T-helper 1 cell treated with Interleukin-12 subunit alpha and Interleukin-12 subunit beta and Interleukin-4 antibody, amounts not matched to agents 30 ng/mL and 1 ng/mL, for 36 hours (primary cell): ENCODE results near the gene AFF3. TPM values are rescaled to one million over a fixed set of nuclear protein-coding genes. Genes with fewer than 3 reads are reported as not detected.

Source experiments
- intact Hi-C: fragments of 100-400 bp; cut with micrococcal nuclease; formaldehyde crosslinking; loops from one replicate; pipeline ENCODE4 v1.15.1; 2024
- total RNA-seq: library from RNA; stranded (reverse); gene quantifications from 2 replicates; pipeline ENCODE4 v1.2.3, GENCODE V29; 2022

Gene AFF3
- total RNA-seq, 1 donor from 2014 or later, result 1.2 TPM

DNA sequence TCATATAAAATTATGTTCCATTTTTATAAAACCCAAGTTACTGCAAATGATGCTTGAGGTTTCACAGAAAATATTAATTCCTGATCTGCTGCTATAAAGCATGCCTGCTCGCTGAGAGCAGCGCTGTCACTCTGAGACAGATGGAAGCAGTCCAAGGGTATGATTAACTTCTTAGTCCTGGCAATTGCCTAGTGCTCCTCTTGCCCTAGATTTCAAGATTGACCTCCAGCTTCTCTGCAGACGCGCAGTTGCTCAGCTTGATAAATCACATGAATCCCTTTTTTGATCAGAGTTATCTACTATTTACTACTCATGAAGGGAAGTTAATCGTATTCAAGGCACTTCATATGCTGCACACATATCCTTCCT is 498.0 kb downstream of the AFF3 start:
- intact Hi-C loops, result no loop called here

DNA sequence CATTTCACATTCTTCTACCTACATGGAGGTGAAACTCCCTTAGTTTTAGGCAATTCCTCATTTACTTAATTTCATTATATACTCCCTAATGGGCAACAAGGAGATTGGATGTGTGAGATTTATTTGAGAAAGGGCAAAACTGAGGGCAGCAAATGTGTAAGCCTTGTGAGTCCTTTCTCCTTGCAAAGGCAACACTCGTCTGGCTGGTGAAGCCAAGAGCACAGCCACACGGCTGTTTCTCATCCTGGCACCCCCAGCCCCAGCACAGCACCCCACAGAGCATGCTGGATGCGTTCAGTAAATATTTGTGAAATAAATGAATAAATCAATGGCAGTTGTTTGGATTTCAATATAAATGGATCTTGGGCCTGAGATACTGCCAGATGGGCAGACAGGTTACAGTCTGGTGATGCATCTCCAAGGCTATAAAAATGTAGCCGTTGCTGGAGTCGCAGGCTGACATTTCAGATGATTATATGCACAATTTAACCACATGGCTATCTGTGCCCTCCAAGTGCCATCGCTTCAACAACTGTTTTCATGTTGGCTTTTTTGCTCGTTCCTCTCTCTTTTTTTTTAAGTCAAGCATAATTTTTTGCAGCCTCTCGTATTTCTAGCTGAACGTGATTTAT is 498.5 kb downstream of the AFF3 start:
- intact Hi-C loops, result no loop called here

DNA sequence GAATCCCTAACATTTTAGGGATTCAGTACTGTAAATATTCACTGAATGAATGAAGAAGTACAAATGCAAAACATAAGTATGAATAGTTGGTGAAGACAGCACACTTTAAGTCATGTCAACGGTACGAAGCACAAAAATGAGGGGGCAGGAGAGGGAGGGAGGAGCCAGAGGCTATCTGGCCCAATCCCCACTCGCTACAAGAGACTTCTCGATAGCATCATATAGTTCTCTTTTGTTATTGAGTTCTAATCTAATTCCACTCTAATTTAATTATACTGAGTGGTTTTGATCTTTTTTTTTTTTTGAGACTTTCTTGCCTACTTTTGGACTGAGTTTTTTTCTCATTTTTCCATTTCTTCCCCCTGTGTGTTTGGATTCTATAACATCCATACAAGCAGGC is 500.4 kb downstream of the AFF3 start:
- intact Hi-C loops, result no loop called here

DNA sequence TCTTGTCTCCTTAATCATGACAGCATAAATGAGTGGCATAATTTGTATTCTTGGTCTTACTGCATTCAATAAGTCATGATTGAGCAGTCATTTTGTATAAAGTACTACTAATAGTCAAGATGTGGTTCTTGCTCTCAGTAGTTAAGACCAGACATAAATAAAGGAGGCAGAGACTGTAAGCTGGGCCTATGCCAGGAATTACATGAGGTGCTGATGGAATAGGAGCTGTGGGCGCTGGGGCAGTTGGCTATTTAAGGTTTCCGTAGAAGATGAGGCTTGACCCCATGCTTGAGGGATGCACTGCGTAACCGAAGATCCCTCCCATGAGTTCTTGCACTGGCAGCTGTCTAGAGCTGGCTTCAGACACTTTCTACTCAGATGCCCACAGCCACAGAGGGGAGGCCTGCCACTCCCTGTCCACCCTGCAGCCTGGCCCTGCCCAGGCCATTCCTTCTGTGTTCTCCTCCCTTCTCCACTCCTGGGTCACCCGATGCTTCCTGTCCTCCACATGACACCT is 501.7 kb downstream of the AFF3 start:
- intact Hi-C loops, result no loop called here

DNA sequence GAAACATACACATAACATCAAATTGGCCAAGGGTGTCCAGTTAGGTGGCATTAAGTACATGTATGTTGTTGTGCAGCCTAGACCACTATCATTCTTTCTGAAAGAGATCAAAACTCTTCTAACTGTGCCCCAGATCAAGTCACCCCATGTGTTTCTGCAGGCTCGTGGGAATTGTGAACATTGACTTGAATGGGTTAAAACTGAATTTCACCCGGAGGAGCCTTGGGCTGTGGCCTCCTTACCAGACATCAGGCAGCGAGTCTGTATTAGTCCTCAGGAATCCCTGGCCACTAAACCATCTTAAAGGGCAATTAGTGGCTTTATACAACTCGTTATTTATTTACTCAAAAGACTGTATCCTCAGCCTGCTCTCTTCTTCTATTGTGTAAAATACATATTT is 503.6 kb downstream of the AFF3 start:
- intact Hi-C loops, result no loop called here

DNA sequence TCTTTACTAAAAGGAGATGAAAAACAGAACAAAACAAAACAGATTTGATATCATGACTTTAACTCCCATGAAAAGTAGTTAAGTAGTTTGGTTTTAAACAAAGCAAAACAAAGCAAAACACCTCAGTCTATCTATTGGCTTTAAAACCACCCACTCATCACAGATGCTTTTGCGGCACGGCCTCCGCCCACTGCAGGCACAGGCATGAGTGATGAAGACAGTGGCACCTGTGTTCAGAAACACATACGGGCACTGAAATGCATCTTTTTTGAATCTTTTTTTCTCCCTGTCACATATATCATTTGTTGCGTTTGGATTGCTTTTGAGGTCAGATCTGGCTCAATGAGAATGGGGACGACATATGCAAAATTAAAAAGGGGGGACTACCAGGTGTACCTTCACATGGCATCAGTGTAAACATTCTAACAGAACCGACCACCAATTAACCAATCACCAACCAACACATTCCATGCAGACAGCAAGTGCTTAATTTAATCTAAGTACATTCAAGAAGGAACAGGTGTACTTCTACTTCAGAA is 505.2 kb downstream of the AFF3 start:
- intact Hi-C loops, result no loop called here

DNA sequence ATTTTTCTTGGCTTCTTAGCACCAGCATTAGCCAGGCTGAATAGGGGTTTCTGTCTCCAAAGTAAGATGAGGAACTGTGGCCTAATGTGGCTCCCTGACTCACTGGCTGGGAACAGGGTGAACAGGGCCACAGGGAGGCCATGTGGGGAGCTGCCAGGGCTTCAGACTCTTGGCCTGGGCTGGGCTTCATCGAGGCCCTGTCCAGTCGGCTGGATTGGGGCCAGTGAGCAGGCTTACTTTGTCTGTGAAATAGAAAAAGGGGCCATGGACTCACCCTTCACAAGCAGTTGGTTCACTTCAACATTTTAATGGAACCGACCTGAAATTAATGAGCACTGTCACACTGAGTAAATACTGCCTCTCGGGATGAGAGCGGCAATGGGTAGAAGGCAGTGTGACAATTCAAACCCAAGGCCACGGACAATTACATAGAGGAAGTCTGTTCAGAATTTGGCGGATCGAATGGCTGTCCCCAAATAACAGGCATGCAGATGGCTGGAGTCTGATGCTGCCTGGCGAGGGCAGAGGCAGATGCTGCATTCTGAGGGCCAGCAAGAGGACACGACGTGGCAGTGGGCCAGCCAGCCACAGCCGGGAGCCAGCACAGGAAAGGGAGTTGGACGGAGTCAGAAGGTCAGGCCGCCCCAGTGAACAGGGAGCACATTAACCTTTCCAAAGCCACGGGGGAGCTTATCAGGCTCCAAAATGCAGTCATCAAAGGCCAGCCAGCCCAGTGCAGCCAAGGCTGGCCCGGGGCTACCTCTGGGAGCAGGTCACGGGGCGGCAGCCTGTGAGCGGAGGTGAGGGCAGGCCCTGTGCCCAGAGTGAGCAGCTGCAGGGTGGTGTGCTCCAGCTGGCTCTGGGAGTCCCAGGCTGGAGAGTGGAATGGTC is 506.0 kb downstream of the AFF3 start:
- intact Hi-C loops, result no loop called here

DNA sequence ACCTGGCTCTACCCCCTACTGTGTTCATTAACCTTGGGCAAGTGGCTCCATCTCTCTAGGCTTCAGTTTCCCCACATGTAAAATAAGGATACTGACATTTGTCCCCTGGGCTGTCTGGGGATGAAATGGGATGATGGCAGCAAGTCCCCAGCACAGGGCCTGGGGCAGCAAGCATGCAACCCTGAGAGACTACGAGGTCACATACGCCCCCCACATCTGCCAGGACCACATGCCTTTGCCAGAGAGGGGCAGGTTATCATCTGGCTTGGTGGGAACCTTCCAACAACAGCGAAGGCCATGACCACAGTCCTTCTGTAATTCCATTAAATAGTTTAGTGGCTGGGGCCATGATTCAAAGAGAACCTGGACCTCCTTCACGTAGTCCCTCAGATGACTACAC is 506.7 kb downstream of the AFF3 start:
- intact Hi-C loops, result no loop called here

DNA sequence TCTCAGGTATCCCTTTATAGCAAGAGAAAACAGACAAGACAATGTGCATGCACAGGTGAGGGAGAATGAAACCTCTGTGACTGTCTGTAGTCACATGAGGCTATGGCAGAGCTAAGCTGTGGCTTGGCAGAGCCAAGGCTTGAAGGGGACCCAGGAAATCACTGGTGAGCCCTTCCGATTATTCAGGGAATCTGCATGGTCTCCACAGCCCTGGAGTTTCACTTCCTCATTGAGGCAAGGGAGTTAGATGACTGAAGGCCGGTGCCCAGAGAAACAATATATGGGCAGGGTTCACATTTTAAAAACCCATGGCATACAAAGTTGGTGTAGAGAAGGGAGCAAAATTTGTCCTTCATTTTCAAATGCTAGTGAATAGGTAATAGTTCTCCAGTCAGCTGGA is 508.2 kb downstream of the AFF3 start:
- intact Hi-C loops, result no loop called here

DNA sequence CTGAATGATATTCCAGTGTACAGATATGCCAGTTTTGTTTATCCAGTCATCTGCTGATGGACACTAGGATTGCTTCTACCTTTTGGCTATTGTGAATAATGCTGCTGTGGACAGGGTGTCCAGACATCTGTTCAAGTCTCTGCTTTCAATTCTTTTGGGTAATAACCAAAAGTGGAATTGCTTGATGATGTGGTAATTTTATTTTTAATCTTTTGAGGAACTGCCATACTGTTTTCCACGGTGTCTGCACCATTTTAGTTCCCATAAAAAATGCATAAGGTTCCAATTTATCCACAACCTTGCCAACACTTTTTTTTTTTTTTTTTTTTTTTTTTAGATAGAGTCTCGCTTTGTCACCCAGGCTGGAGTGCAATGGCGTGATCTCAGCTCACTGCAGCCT is 510.7 kb downstream of the AFF3 start:
- intact Hi-C loops, result no loop called here

DNA sequence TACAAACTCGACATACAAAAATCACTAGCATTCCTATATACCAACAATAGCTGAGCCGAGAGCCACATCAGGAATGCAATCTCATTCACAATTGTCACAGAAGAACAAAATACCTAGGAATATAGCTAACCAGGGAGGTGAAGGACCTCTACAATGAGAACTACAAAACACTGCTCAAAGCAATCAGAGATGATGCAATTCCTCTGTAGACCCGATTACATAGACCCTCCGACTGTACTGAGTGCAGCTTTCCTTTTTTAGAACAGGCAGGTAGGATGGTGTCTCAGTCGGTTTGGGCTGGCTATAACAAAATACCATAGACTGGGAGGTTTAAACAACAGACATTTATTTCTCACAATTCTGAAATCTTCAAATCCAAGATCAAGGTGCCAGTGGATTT is 513.1 kb downstream of the AFF3 start:
- intact Hi-C loops, result no loop called here

DNA sequence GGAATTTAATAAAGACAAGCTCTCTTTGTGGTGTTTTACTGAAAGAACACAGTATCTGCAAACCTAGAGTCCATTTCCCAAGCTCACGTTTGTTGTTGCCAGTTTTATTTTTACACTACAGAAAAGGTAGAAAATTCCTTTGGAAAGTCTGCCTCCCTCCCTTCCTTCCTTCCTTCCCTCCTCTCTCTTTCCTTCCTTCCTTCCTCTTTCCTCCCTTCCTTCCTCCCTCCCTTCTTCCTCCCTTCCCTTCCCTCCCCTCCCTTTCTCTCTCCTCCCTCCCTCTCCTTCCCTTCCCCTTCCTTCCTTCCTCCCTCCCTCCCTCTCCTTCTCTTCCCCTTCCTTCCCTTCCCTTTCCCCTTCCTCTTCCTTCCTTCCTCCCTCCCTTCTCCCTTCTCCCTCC is 516.2 kb downstream of the AFF3 start:
- intact Hi-C loops, result no loop called here

DNA sequence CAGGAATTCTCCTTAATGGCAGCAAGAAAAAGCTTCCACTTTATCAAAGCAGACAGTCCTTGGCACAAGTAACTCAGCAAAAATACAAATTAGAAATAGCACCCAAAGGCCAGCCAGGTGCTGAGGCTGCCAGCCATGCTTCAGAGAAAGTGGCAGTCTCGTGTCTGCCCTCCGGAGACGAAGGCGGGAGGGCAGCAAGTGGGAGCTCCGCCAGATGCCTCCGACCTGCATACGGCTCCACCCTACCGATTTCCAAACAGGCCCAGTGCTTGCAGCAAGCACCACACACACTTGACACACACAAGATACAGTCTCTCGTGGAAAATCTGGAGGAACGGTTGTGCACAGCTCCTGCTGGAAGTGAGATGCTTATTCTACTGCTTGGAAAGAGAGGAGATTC is 517.7 kb downstream of the AFF3 start:
- intact Hi-C loops, result no loop called here

DNA sequence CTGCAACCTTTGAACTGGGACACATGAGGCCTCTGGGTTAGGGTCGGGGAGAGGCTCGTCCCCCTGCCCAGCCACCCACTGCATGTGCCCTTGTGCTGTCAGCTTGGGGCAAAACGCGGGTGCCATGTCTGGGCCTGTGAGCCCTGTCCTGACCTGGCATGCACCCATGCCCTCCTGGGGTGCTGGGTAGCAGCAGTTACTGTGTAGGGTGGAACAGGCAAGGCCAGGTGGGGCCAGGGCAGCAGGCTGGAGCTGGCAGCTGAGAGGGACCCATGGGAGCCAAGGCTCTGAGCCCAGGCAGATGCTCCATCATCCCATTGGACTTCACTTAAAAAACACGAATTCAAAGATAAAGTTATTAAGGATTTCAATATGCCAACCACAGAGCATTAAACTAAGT is 518.8 kb downstream of the AFF3 start:
- intact Hi-C loops, result no loop called here

DNA sequence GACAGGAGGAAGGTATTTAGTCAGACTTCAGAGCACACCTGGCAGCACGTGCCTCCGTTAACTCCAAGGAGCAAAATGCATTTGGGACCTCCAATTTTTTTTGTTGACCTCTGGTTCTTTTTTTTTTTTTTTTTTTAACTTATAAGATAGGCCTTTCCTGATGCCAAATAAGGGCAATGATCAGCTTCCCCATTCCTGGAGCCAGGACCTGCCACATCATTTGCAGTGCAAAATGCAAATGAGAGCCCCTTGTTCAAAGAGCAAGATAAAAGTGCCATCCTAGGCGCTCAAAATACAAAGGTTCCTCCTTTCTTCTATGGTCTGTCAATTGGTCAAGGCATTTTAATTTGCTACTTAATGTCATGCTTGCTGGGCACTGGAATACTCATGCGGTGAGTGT is 519.4 kb downstream of the AFF3 start:
- intact Hi-C loops, result no loop called here

DNA sequence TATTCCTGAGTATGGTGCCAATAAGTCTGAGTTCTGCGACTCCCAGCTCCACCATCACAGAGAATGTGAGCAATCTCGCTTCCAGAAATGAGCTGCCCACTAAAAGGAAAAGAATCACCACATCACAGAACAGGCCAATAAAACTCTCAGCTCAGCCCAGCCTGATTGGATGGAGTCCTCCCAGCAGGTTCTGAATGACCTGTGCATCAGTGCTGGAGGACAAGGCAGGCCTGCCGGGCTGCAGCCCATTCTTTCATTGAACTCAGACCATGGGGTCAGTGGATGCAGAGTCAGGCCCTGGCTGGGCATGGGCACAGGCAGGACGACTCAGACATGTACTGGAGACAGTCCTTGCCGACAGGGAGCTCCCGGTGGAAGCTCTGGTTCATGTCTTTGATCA is 519.9 kb downstream of the AFF3 start:
- intact Hi-C loops, result no loop called here

DNA sequence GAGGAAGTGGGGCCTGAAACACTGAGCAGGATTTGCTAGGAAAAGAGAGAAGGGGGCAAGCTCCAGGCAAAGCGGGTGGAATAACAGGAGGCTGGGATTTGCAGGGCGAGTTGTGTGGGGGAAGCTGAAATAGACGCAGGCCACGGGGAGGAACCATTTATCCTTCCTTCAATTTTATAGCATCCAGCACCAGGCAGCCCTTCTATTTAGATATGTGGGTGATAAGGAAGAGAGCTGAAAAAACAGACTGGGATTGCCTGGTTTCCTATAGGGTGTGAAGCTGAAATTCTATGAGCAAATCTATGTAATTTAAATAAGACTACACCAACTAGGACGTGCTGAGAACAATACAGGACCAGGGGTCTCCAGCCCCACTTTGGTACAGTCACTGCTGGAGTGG is 520.6 kb downstream of the AFF3 start:
- intact Hi-C loops, result no loop called here

DNA sequence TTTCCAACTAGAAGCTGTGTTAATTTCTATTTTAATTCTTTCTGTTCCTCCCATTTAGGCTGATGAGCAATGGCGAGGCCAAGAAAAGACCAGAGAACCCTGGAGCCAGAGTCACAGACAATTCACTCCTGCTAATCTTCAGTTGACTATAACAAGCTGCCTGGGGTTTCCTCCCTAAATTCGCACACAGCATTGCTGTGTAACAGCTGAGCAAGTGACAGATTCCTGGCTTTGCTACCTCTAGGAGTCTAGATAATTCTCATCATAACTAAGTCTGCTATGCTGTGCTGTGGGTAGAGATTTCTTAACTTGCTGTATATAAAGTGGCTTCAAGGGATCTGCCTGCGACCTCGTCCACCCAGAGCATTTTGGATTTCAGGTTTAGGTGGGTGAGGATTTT is 521.3 kb downstream of the AFF3 start:
- intact Hi-C loops, result no loop called here

DNA sequence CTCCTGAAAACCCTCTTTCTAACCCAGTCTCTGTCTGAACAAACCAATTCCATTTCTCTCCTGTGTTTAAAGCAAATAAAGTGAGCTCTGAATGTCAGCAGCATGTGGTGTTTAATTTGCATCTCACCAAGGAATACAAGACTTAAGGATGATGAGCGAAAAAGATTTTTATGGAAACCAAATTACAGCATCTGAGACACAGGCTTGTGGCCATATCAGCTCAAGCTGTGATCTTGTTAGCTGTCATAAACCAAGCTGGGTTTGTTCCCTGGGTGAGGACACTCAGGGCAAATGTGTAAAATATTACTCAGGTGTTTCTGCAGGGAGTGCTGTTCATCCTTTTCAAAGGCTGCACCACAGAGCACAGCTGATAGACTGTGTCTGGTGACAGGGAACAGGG is 523.2 kb downstream of the AFF3 start:
- intact Hi-C loops, result no loop called here

DNA sequence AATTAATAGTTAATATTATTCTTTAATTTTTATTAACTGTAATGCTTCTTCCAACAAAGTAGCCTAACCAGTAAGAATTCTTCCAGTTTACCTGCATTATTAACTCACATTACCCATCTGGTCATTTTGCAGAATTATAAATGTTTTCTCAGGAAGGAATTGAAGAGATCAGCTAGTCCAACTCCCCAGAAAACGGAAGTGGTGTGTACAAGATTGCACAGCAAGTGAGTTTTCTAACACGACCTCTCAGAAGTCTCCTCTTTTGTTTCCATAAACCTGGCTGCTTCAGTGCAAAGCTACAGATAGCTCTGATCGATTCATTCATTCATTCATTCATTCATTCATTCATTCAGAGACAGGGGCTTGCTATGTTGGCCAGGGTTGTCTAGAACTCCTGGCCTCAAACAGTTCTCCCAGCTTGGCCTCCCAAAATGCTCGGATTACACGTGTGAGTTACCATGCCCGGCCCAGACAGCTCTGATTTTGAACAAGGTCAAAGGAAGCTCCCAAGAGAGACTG is 523.8 kb downstream of the AFF3 start:
- intact Hi-C loops, result no loop called here

DNA sequence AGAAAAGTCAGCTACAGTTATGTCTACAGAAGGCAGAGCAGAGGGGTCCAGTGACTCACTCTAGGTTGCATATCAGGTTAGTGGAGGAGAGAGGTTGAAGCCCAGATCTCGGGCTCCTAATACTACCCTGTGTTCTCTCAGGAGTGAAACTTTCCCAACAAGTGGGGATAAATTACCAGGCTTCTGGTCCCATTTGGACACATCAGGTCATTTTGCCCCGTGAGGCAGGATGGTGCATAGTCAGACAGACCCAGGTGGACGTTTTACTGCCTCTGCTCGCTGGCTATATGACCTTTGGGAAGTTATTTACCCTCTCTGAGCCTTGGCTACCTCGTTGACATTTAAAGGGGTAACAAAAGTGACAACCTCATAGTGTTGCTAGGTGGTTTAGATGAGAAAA is 524.6 kb downstream of the AFF3 start:
- intact Hi-C loops, result no loop called here

DNA sequence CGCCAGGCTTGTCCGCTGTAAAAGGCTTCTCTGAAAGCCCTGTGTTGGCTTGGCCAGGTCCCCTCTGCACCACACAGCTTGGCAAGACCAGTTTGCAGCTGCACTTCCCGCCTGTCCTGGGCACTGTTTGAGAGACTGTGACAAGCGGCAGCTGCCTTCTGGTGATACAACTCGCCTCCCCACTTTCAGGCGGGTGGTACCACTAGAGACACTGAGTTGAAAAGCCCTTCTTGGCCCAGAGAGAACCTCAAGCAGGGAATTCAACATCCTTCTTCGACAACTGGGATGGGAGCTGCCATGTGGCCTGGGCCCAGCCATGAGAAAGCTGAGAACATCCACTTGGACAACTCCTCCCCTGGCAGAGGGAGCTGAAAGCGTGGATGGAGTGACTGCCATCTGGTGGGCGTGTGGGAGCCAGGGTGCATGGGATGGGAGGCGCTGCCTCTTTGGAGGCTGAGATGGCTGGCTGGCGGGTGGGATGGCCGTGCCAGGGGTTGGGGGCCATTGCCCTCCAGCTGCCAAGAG is 527.1 kb downstream of the AFF3 start:
- intact Hi-C loops, result no loop called here
